Gastroesophageal sphincter (tissue), 3 donors: ENCODE measurements around the gene IDI1.

ENCODE experiments used
- CTCF ChIP-seq, 4 experiments: fragments of 200-600 bp in 2 of 4; fragments of 450-650 bp in 2 of 4; sonication (generic) in 1 of 4; IDR thresholded peaks; one replicate each; pipeline ENCODE4 v1.5.1; 2017 to 2019; ENCODE audit warnings: antibody characterized with exemption in 4 of 4, mild to moderate bottlenecking in 2 of 4, moderate library complexity in 2 of 4
- POLR2A ChIP-seq, 2 donors: fragments of 450-650 bp; IDR thresholded peaks; one replicate each; pipeline ENCODE4 v1.6.1; 2017; ENCODE audit warnings: antibody characterized with exemption in 2 of 2, mild to moderate bottlenecking in 2 of 2, moderate library complexity in 1 of 2
- POLR2AphosphoS5 ChIP-seq: sonication (generic); formaldehyde crosslinking; IDR thresholded peaks from one replicate; pipeline ENCODE4 v1.6.1; 2017; ENCODE audit warnings: antibody characterized with exemption

GRCh38 chr10:1057106-1057657 is 8.3 kb upstream of the IDI1 start:
- no peak for TF ChIP-seq CTCF (IDR thresholded peaks at IDR 0.05)
- no peak for TF ChIP-seq POLR2AphosphoS5
- no peak for TF ChIP-seq POLR2A (IDR thresholded peaks at IDR 0.05)
